HepG2 (cell line): Measurements from ENCODE around the gene GNG4. TPM values are rescaled to one million over a fixed set of nuclear protein-coding genes. Genes with fewer than 3 reads are reported as not detected.

Source experiments
- E2F5 ChIP-seq: sonication (generic); formaldehyde crosslinking; conservative IDR thresholded peaks from 2 replicates; pipeline ENCODE4 v1.4.0; 2020; ENCODE audit warnings: missing genetic modification reagents
- EHMT2 ChIP-seq: fragments of 200-600 bp; sonication (generic); IDR thresholded peaks from 2 replicates; pipeline ENCODE4 v1.7.0; 2017; ENCODE audit warnings: antibody characterized with exemption, low read depth, low read length, borderline replicate concordance
- ERF ChIP-seq: IDR thresholded peaks from 2 replicates; pipeline ENCODE4 v1.6.1; 2018; ENCODE audit warnings: missing biosample characterization, missing genetic modification reagents
- EZH2 ChIP-seq: conservative IDR thresholded peaks from 2 replicates; pipeline ENCODE4 v1.6.1; 2012; ENCODE audit warnings: mild to moderate bottlenecking, low read depth, low read length, moderate library complexity
- FOXO4 ChIP-seq: sonication (generic); formaldehyde crosslinking; conservative IDR thresholded peaks from 2 replicates; pipeline ENCODE4 v1.8.1; 2023; ENCODE audit warnings: missing genetic modification reagents
- GATA4 ChIP-seq: sonication (generic); IDR thresholded peaks from 2 replicates; pipeline ENCODE4 v1.6.1; 2016; ENCODE audit warnings: antibody characterized with exemption, low read depth, borderline replicate concordance
- HIVEP1 ChIP-seq: sonication (generic); formaldehyde crosslinking; IDR thresholded peaks from 2 replicates; pipeline ENCODE4 v1.4.0; 2020; ENCODE audit warnings: mild to moderate bottlenecking, missing genetic modification reagents
- HMG20B ChIP-seq: conservative IDR thresholded peaks from 2 replicates; pipeline ENCODE4 v1.6.1; 2016; ENCODE audit warnings: missing genetic modification reagents, missing compliant biosample characterization
- IRF2 ChIP-seq: IDR thresholded peaks from 2 replicates; pipeline ENCODE4 v1.6.1; 2018; ENCODE audit warnings: missing genetic modification reagents, missing compliant biosample characterization
- JUN ChIP-seq: sonication (generic); formaldehyde crosslinking; IDR thresholded peaks from 2 replicates; pipeline ENCODE4 v1.4.0; 2020; ENCODE audit warnings: mild to moderate bottlenecking, missing genetic modification reagents
- KDM2A ChIP-seq: sonication (generic); formaldehyde crosslinking; IDR thresholded peaks from 2 replicates; pipeline ENCODE4 v1.4.0; 2020; ENCODE audit warnings: low read depth, missing genetic modification reagents, borderline replicate concordance
- KDM6A ChIP-seq: IDR thresholded peaks from 2 replicates; pipeline ENCODE4 v1.6.1; 2016; ENCODE audit warnings: low read depth
- RBM22 ChIP-seq: fragments of 200-400 bp; formaldehyde crosslinking; optimal IDR thresholded peaks from 2 replicates; pipeline ENCODE3; 2017; ENCODE audit warnings: mild to moderate bottlenecking, low read length, moderate library complexity
- SALL1 ChIP-seq: sonication (generic); formaldehyde crosslinking; IDR thresholded peaks from 2 replicates; pipeline ENCODE4 v1.8.0; 2022; ENCODE audit warnings: mild to moderate bottlenecking, missing genetic modification reagents
- SMC3 ChIP-seq: IDR thresholded peaks from 2 replicates; pipeline ENCODE4 v1.6.1; 2011; ENCODE audit warnings: low read length, improper control_type of control experiment
- SOX5 ChIP-seq: IDR thresholded peaks from 2 replicates; pipeline ENCODE4 v1.6.1; 2016; ENCODE audit warnings: borderline replicate concordance
- SPEN ChIP-seq: sonication (generic); formaldehyde crosslinking; IDR thresholded peaks from 2 replicates; pipeline ENCODE4 v1.5.1; 2020; ENCODE audit warnings: low read depth, mild to moderate bottlenecking, missing genetic modification reagents
- SRSF9 ChIP-seq: fragments of 200-400 bp; formaldehyde crosslinking; IDR thresholded peaks from 2 replicates; pipeline ENCODE4 v1.6.1; 2018; ENCODE audit warnings: borderline replicate concordance, mild to moderate bottlenecking, low read depth, low read length; ENCODE audit not compliant: insufficient read depth, poor library complexity, severe bottlenecking
- SRY ChIP-seq: sonication (generic); formaldehyde crosslinking; IDR thresholded peaks from 2 replicates; pipeline ENCODE4 v1.8.0; 2022; ENCODE audit warnings: mild to moderate bottlenecking, missing genetic modification reagents
- ZBTB37 ChIP-seq: sonication (generic); formaldehyde crosslinking; IDR thresholded peaks from 2 replicates; pipeline ENCODE4 v1.4.0; 2020; ENCODE audit warnings: mild to moderate bottlenecking, missing genetic modification reagents
- ZBTB39 ChIP-seq: sonication (generic); formaldehyde crosslinking; IDR thresholded peaks from 2 replicates; pipeline ENCODE4 v1.5.0; 2020; ENCODE audit warnings: missing genetic modification reagents
- ZBTB8A ChIP-seq: sonication (generic); formaldehyde crosslinking; IDR thresholded peaks from 2 replicates; pipeline ENCODE4 v1.4.0; 2020; ENCODE audit warnings: mild to moderate bottlenecking, low read depth, missing genetic modification reagents, borderline replicate concordance
- ZNF205 ChIP-seq: IDR thresholded peaks from 2 replicates; pipeline ENCODE4 v1.6.1; 2018; ENCODE audit warnings: missing biosample characterization, missing genetic modification reagents
- ZNF333 ChIP-seq: sonication (generic); formaldehyde crosslinking; IDR thresholded peaks from 2 replicates; pipeline ENCODE4 v1.4.0; 2020; ENCODE audit warnings: mild to moderate bottlenecking, missing genetic modification reagents, borderline replicate concordance
- ZNF605 ChIP-seq: sonication (generic); formaldehyde crosslinking; IDR thresholded peaks from 2 replicates; pipeline ENCODE4 v1.8.0; 2022; ENCODE audit warnings: mild to moderate bottlenecking, missing genetic modification reagents
- ZNF607 ChIP-seq: sonication (generic); formaldehyde crosslinking; IDR thresholded peaks from 2 replicates; pipeline ENCODE4 v1.5.1; 2020; ENCODE audit warnings: missing genetic modification reagents, mild to moderate bottlenecking, borderline replicate concordance
- ZNF879 ChIP-seq: sonication (generic); formaldehyde crosslinking; IDR thresholded peaks from 2 replicates; pipeline ENCODE4 v1.8.1; 2023; ENCODE audit warnings: missing genetic modification reagents
- ZSCAN21 ChIP-seq: sonication (generic); formaldehyde crosslinking; IDR thresholded peaks from 2 replicates; pipeline ENCODE4 v1.8.0; 2022; ENCODE audit warnings: mild to moderate bottlenecking, missing genetic modification reagents, moderate library complexity, borderline replicate concordance
- polyA plus RNA-seq, 8 experiments: library from polyadenylated mRNA; depleted of rRNA in 3 of 8; stranded (reverse) in 7 of 8; unstranded in 1 of 8; fragments of >200 nt; fragmentation: Illumina TruSeq in 4 of 8; extraction: Trizol in 4 of 8; gene quantifications; 2 replicates each; pipeline versions ENCODE4 v1.2.1 to v1.2.3, GENCODE V29; 2011 to 2016; ENCODE audit warnings: low read depth in 4 of 8, missing spikeins in 1 of 8, mixed read lengths in 1 of 8; ENCODE audit not compliant: insufficient read depth in 1 of 8
- total RNA-seq, 5 experiments: library from RNA; depleted of rRNA; stranded (reverse); fragments of >200 nt; fragmentation: Illumina TruSeq; extraction: Trizol; gene quantifications; 2 replicates each; pipeline ENCODE4 v1.2.3, GENCODE V29; 2016; ENCODE audit warnings: low read depth in 1 of 5

The GNG4 gene
- total and polyA plus RNA-seq, 2 of the 13 experiments (the other 11 are each of a cell fraction or from before 2014, with no cell fraction given) = 27.1 to 69.5 TPM

GRCh38 chr1:235657269-235657668, 7.7 kb upstream of the GNG4 start (continued):
- TF ChIP-seq FOXO4 (CRISPR knock-in tag) = no peak
- TF ChIP-seq HMG20B (CRISPR knock-in tag) = no peak
- TF ChIP-seq HIVEP1 = no peak
- TF ChIP-seq E2F5 (CRISPR knock-in tag) = no peak
- no peak for TF ChIP-seq RBM22
- TF ChIP-seq KDM2A = no peak
- no peak for TF ChIP-seq ZNF605 (CRISPR knock-in tag)
- no peak; the same call in 1 of the 2 replicates for TF ChIP-seq EHMT2
- TF ChIP-seq ZBTB8A = no peak
- TF ChIP-seq ZNF879 = no peak
- no peak for TF ChIP-seq KDM6A
- TF ChIP-seq ERF (CRISPR knock-in tag) = peak; percentile 27; the same call in 1 of the 2 replicates
- TF ChIP-seq SMC3 = 0 out of 2 replicates have a peak, but pooled peaks have one; percentile 3
- TF ChIP-seq ZBTB37 (CRISPR knock-in tag) = no peak
- no peak for TF ChIP-seq ZNF333 (CRISPR knock-in tag)
- no peak for TF ChIP-seq GATA4
- no peak for TF ChIP-seq ZNF607
- no peak for TF ChIP-seq IRF2 (CRISPR knock-in tag)
- peak; percentile 47; the same call in 1 of the 2 replicates for TF ChIP-seq SOX5 (CRISPR knock-in tag)
- TF ChIP-seq ZSCAN21 (CRISPR knock-in tag) = no peak
- no peak for TF ChIP-seq ZNF205 (CRISPR knock-in tag)
- TF ChIP-seq SRSF9 = no peak
- TF ChIP-seq SRY (CRISPR knock-in tag) = no peak
- TF ChIP-seq ZBTB39 (CRISPR knock-in tag) = no peak
- TF ChIP-seq SPEN (CRISPR knock-in tag) = no peak
- no peak for TF ChIP-seq JUN
- no peak for TF ChIP-seq SALL1 (CRISPR knock-in tag)
- TF ChIP-seq EZH2 = no peak
